Measurements from ENCODE around the gene NUMB. TPM values are rescaled to one million over a fixed set of nuclear protein-coding genes. Genes with fewer than 3 reads are reported as not detected.

NUMB gene
- total RNA-seq, 1 experiment from 2014 or later: 75.2 TPM

DNA sequence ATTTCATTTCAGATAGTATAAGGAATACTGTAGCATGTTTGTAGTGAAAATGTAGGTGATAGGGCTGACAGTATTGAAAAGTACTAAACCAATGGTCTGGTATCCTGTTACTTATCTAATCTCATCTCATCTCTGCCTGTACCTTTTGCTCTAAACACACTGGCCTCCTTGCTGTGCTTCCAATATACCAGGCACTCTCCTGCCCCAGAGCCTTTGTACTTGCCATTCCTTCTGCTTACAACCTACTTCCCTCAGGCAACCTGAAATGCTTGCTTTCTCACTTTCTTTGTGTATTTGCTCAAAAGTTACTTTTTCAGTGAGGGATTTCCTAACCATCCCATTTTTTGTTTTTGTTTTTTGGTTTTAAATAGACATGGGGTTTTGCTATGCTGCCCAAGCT, 119.1 kb downstream of the NUMB start:
- Mint-ChIP-seq H3K27me3 (ENCODE audit: unreplicated experiment) (no peaks in the 10 kb centered on the region), H3K27ac (ENCODE audit: unreplicated experiment) (no peak overlapping the region), H3K4me1 (ENCODE audit: low read depth, unreplicated experiment) (no peaks in the 10 kb centered on the region), H3K36me3 (ENCODE audit: insufficient read depth, unreplicated experiment) (no peaks in the 10 kb centered on the region), H3K4me3 (ENCODE audit: low read depth, unreplicated experiment) (no peak overlapping the region), H3K9me3 (ENCODE audit: low read depth, unreplicated experiment) (no peaks in the 10 kb centered on the region)
- CTCF ChIA-PET: no interaction called here
- no peak for DNase-seq
- no TSS peak for BruUV-seq (replicated peaks)
- intact Hi-C loops (cut with micrococcal nuclease; ENCODE audit: unreplicated experiment): no loop called here
- TF ChIP-seq CTCF (IDR thresholded peaks at IDR 0.05; ENCODE audit: unreplicated experiment): no peak

GRCh38 chr14:73338551-73338950, 119.8 kb downstream of the NUMB start:
- no TSS peak for BruUV-seq (replicated peaks)
- intact Hi-C loops (cut with micrococcal nuclease; ENCODE audit: unreplicated experiment): no loop called here
- H3K4me3 Mint-ChIP-seq (ENCODE audit: low read depth, unreplicated experiment): no peak overlapping the region
- no peaks in the 10 kb centered on the region for H3K4me1 Mint-ChIP-seq (ENCODE audit: low read depth, unreplicated experiment)
- H3K27ac Mint-ChIP-seq (ENCODE audit: unreplicated experiment): no peak overlapping the region
- CTCF ChIA-PET: no interaction called here
- no peak for DNase-seq
- TF ChIP-seq CTCF (IDR thresholded peaks at IDR 0.05; ENCODE audit: unreplicated experiment): no peak
- no peaks in the 10 kb centered on the region for H3K36me3 Mint-ChIP-seq (ENCODE audit: insufficient read depth, unreplicated experiment)
- H3K27me3 Mint-ChIP-seq (ENCODE audit: unreplicated experiment): no peaks in the 10 kb centered on the region
- H3K9me3 Mint-ChIP-seq (ENCODE audit: low read depth, unreplicated experiment): no peaks in the 10 kb centered on the region

DNA sequence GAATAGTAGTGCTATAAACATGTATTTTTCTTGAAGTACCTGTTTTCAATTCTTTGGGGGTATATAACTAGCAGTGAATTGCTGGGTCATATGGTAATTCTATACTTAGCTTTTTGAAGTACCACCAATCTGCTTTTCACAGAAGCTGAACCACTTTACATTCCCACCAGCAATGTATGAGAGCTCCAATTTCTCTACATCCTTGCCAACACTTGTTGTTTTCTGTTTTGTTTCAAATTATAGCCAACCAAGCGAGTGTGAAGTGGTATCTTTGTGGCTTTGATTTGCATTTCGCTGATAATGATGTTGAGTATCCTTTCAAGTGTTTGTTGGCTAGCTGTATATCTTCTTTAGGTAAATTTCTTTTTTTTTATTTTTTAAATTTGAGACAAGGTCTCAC, 125.3 kb downstream of the NUMB start:
- no peak overlapping the region for H3K4me3 Mint-ChIP-seq (ENCODE audit: low read depth, unreplicated experiment)

GRCh38 chr14:73325630-73326299, 132.6 kb downstream of the NUMB start:
- CTCF ChIA-PET: no interaction called here
- no peaks in the 10 kb centered on the region for H3K9me3 Mint-ChIP-seq (ENCODE audit: low read depth, unreplicated experiment)
- no peaks in the 10 kb centered on the region for H3K36me3 Mint-ChIP-seq (ENCODE audit: insufficient read depth, unreplicated experiment)
- no peak for TF ChIP-seq CTCF (IDR thresholded peaks at IDR 0.05; ENCODE audit: unreplicated experiment)
- BruUV-seq (replicated peaks): no TSS peak
- no peak overlapping the region for H3K4me3 Mint-ChIP-seq (ENCODE audit: low read depth, unreplicated experiment)
- H3K4me1 Mint-ChIP-seq (ENCODE audit: low read depth, unreplicated experiment): peaks cover 13% of the 10 kb centered on the region
- H3K27me3 Mint-ChIP-seq (ENCODE audit: unreplicated experiment): no peaks in the 10 kb centered on the region
- no peak overlapping the region for H3K27ac Mint-ChIP-seq (ENCODE audit: unreplicated experiment)
- intact Hi-C loops (cut with micrococcal nuclease; ENCODE audit: unreplicated experiment): no loop called here
- DNase-seq: no peak

More for the DNA sequence above, 125.3 kb downstream of the NUMB start:
- TF ChIP-seq CTCF (IDR thresholded peaks at IDR 0.05; ENCODE audit: unreplicated experiment): no peak
- BruUV-seq (replicated peaks): no TSS peak
- no peak for DNase-seq
- Mint-ChIP-seq H3K27ac (ENCODE audit: unreplicated experiment) (no peak overlapping the region), H3K9me3 (ENCODE audit: low read depth, unreplicated experiment) (no peaks in the 10 kb centered on the region), H3K4me1 (ENCODE audit: low read depth, unreplicated experiment) (no peaks in the 10 kb centered on the region), H3K27me3 (ENCODE audit: unreplicated experiment) (no peaks in the 10 kb centered on the region), H3K36me3 (ENCODE audit: insufficient read depth, unreplicated experiment) (no peaks in the 10 kb centered on the region)
- intact Hi-C loops (cut with micrococcal nuclease; ENCODE audit: unreplicated experiment): no loop called here
- CTCF ChIA-PET: interaction anchor here (0.6 to 1.7 kb wide), 2 partner anchors 14 to 407 kb away, joined by 3 to 4 read pairs; partner anchors contain the start of gene DCAF4

Measured in Calu3 (cell line).